Kidney (tissue), 14 donors: ENCODE results near the gene SPOCK1. TPM values are rescaled to one million over a fixed set of nuclear protein-coding genes. Genes with fewer than 3 reads are reported as not detected.

Source experiments
- DNase-seq, 5 donors: peaks; one replicate each; pipeline ENCODE4 v3.0.0-alpha.2; 2013 to 2020
- FAIRE-seq: peaks from 2 replicates; lab custom pipeline; 2012; peaks lifted over from hg19 to GRCh38; lab: Jason Lieb, UNC
- H3K27ac ChIP-seq, 2 donors: one replicate each; pipeline ENCODE4 v1.7.0; 2013; ENCODE audit warnings: low read depth in 2 of 2, low read length in 2 of 2, inconsistent platforms in 1 of 2
- H3K27me3 ChIP-seq: one replicate; pipeline ENCODE4 v1.7.1; 2013; ENCODE audit warnings: low read length, inconsistent platforms; ENCODE audit not compliant: control insufficient read depth, insufficient read depth
- H3K36me3 ChIP-seq, 3 donors: one replicate each; pipeline versions ENCODE4 v1.7.0 to v1.7.1; 2013; ENCODE audit warnings: low read length in 3 of 3, control low read depth in 1 of 3, inconsistent platforms in 1 of 3; ENCODE audit not compliant: insufficient read depth in 3 of 3, control insufficient read depth in 2 of 3
- H3K4me1 ChIP-seq, 3 donors: one replicate each; pipeline versions ENCODE4 v1.7.0 to v1.7.1; 2013; ENCODE audit warnings: low read length in 3 of 3, inconsistent platforms in 1 of 3, low read depth in 1 of 3; ENCODE audit not compliant: control insufficient read depth in 2 of 3, insufficient read depth in 2 of 3
- H3K4me3 ChIP-seq, 3 donors: one replicate each; pipeline versions ENCODE4 v1.7.0 to v1.8.1; 2013; ENCODE audit warnings: low read length in 3 of 3, control low read depth in 1 of 3, inconsistent platforms in 1 of 3
- H3K9ac ChIP-seq, 3 donors: one replicate each; pipeline versions ENCODE4 v1.7.0 to v1.7.1; 2013; ENCODE audit warnings: low read length in 3 of 3, control low read depth in 1 of 3, inconsistent platforms in 1 of 3
- H3K9me3 ChIP-seq, 3 donors: one replicate each; pipeline versions ENCODE4 v1.7.0 to v1.7.1; 2013; ENCODE audit warnings: low read length in 3 of 3, control low read depth in 1 of 3, inconsistent platforms in 1 of 3; ENCODE audit not compliant: control insufficient read depth in 2 of 3, insufficient read depth in 1 of 3
- CTCF ChIP-seq: IDR thresholded peaks from 3 replicates; pipeline ENCODE4 v1.5.1; 2012; ENCODE audit warnings: mild to moderate bottlenecking, moderate library complexity, borderline replicate concordance; ENCODE audit not compliant: insufficient read depth; ENCODE audit errors: extremely low read depth
- intact Hi-C: fragments of 100-400 bp; cut with DNase I; formaldehyde crosslinking; loops from one replicate; pipeline ENCODE4 v1.11.1; 2022
- polyA plus RNA-seq: library from polyadenylated mRNA; stranded (reverse); fragments of 350-450 nt; fragmentation: Illumina TruSeq; extraction: RNeasy Lipid Tissue Mini Kit (QIAGEN cat#74804); gene quantifications from one replicate; pipeline ENCODE4 v1.2.3, GENCODE V29; 2014; ENCODE audit warnings: low read depth, low replicate concordance; ENCODE audit not compliant: insufficient read depth
- total RNA-seq: library from RNA; stranded (reverse); fragmentation: NEBNext Ultra II Directional; extraction: Animal tissue kit (Norgen Biotek cat#: 25700); gene quantifications from one replicate; pipeline ENCODE4 v1.2.1, GENCODE V29; 2021
- donor health status: control.
- donor health status: control.
- donor health status: control.
- donor health status: control.
- donor health status: control.
- donor health status: DM: yes; HTN: yes; CAD: no.
- donor health status: Normal renal cell carcinoma (clear cell type).

The SPOCK1 gene
- total and polyA plus RNA-seq, 2 donors from 2014 or later = 15.7 to 32.8 TPM

GRCh38 chr5:137231540-137231939 is 267.6 kb downstream of the SPOCK1 start:
- H3K36me3 ChIP-seq = no peaks in the 10 kb centered on the region
- H3K9ac ChIP-seq = no peak overlapping the region
- no peak overlapping the region for H3K27ac ChIP-seq
- no peak overlapping the region for H3K4me3 ChIP-seq
- intact Hi-C loops = no loop called here
- no peak for DNase-seq
- FAIRE-seq = no peak
- TF ChIP-seq CTCF = no peak
- no peaks in the 10 kb centered on the region for H3K27me3 ChIP-seq
- no peaks in the 10 kb centered on the region for H3K4me1 ChIP-seq
- H3K9me3 ChIP-seq = no peaks in the 10 kb centered on the region

- H3K4me1 ChIP-seq = no peaks in the 10 kb centered on the region
- FAIRE-seq (no peak), DNase-seq (no peak)
- TF ChIP-seq CTCF = no peak
- no peaks in the 10 kb centered on the region for H3K36me3 ChIP-seq
- no peak overlapping the region for H3K27ac ChIP-seq
- H3K27me3 ChIP-seq = no peaks in the 10 kb centered on the region
- no peak overlapping the region for H3K9ac ChIP-seq
- H3K9me3 ChIP-seq = no peaks in the 10 kb centered on the region
- intact Hi-C loops = no loop called here
- H3K4me3 ChIP-seq = no peak overlapping the region
Observed at GRCh38 chr5:137228816-137229215, 270.3 kb downstream of the SPOCK1 start.

- no peaks in the 10 kb centered on the region for H3K9me3 ChIP-seq
- no peak overlapping the region for H3K27ac ChIP-seq
- DNase-seq (no peak), FAIRE-seq (no peak)
- no peak overlapping the region for H3K4me3 ChIP-seq
- no peaks in the 10 kb centered on the region for H3K27me3 ChIP-seq
- TF ChIP-seq CTCF = no peak
- no peaks in the 10 kb centered on the region for H3K36me3 ChIP-seq
- no peak overlapping the region for H3K9ac ChIP-seq
- no peaks in the 10 kb centered on the region for H3K4me1 ChIP-seq
- intact Hi-C loops = no loop called here
Observed at GRCh38 chr5:137226081-137226480, 273.0 kb downstream of the SPOCK1 start.
